GM12874 (cell line): ENCODE measurements around the gene TAB2.

Experiments
- TF ChIP-seq, protein P1 (sequence below): IDR thresholded peaks from 2 replicates; pipeline ENCODE4 v1.5.1; 2011; ENCODE audit warnings: low read depth, mild to moderate bottlenecking, control low read depth, low read length, moderate library complexity; ENCODE audit not compliant: insufficient read depth

TAB2 gene

DNA sequence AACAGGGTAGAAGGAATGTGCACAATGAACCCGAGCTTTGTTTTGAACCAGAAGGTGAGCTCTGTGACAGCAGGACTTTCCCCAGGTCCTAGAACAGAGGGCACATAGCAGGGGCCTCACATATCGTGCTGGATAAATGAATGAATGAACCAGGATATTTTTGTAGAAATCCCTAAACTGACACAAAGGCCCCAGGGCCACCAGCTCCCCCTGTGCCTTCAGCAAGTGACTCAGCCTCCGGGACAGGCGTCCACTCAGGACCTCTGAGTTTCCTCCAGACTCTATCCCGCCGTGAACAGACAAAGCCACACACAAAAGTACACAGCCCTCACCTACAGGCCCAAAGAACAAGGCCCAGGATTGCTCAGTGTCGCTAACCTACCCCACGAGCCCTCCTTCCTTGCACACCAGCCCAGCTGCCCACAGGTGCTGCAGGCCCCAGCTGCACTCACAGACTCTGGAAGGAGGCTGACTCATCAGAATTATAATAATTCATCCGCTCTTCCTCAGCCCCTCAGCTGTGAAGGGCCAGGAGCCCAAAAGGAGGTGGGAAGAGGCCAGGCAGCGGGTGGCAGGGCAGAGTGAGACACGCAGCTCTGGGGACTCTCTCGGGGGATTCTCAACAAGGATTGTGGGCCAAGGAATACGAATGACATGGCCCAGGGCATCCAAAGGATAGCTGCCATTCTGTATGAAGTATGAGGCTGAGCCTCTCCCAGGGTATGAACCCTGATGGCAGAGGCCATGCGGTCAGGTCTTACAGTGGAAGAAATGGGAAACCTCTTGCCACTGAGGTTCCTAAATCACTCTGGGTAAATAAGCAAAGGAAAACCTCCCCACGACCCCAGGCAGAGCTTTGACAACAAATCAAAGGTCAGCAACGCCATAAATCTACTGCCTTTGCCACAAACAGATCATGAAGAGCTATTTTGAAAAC is 123.5 kb downstream of the TAB2 start:
- TF ChIP-seq, protein P1, sequence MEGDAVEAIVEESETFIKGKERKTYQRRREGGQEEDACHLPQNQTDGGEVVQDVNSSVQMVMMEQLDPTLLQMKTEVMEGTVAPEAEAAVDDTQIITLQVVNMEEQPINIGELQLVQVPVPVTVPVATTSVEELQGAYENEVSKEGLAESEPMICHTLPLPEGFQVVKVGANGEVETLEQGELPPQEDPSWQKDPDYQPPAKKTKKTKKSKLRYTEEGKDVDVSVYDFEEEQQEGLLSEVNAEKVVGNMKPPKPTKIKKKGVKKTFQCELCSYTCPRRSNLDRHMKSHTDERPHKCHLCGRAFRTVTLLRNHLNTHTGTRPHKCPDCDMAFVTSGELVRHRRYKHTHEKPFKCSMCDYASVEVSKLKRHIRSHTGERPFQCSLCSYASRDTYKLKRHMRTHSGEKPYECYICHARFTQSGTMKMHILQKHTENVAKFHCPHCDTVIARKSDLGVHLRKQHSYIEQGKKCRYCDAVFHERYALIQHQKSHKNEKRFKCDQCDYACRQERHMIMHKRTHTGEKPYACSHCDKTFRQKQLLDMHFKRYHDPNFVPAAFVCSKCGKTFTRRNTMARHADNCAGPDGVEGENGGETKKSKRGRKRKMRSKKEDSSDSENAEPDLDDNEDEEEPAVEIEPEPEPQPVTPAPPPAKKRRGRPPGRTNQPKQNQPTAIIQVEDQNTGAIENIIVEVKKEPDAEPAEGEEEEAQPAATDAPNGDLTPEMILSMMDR = no peak

GRCh38 chr6:149441740-149442139 is 124.2 kb downstream of the TAB2 start:
- TF ChIP-seq, protein P1 = no peak

- TF ChIP-seq, protein P1 = no peak
Observed at GRCh38 chr6:149443411-149444181, 126.1 kb downstream of the TAB2 start.

DNA sequence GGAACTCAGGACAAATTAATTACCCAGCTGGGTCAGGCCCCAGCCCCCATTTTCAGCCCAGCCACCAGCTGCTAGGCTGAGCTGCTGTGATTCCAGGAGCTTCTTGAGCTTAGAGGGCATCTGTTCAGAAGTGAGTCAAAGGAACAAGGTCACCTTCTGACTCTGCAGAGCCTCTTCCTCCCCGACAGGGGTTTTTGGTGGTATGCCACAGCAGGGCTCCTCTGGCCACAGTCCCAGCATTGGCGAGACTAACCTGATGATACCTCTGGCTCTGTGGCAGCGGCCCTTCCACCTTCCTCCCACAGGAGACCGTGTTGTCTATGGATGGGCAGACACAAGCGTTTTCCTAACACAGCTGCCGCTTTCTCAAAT is 127.6 kb downstream of the TAB2 start:
- TF ChIP-seq, protein P1 = no peak

- TF ChIP-seq, protein P1 = no peak
Observed at GRCh38 chr6:149445573-149445972, 128.1 kb downstream of the TAB2 start.

DNA sequence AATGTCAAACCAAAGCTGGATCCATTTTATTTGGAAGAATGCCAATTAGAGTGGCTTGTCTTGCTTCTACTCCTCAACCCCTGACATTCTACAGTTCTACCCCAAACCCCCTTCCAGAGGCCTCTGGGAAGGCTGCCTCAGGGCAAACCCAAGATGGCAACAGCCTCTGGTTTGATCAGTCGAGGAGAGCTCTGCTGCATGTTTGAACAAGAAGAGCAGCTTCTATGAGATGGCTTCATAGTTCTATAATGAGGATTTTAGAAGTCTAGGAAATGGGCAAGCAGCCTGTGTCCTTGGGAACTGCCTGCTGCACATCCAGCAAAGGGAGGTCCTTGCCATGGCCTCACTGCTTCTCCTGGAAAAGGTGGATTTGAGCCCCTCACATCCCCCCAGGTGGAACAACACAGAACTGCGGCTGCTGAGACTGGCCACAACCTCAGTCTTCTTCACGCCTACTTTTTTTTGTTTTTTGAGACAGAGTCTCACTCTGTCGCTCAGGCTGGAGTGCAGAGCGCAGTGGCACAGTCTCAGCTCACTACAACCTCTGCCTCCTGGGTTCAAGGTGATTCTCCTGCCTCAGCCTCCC is 129.4 kb downstream of the TAB2 start:
- TF ChIP-seq, protein P1 = no peak
